IPS-18c (cell line): ENCODE results near the gene KIAA1217.

Experiments used
- H3K4me3 ChIP-seq: 2 replicates; pipeline ENCODE4 v1.7.0; 2013; ENCODE audit warnings: low read depth, mild to moderate bottlenecking, low read length, moderate library complexity; ENCODE audit not compliant: insufficient read depth
- H3K9me3 ChIP-seq: one replicate; pipeline ENCODE4 v1.6.1; 2013; ENCODE audit warnings: mild to moderate bottlenecking, low read length, moderate library complexity; ENCODE audit not compliant: control insufficient read depth, insufficient read depth

The KIAA1217 gene

GRCh38 chr10:24363070-24363469, 154.1 kb downstream of the KIAA1217 start:
- Histone ChIP-seq H3K9me3 (no peaks in the 10 kb centered on the region), H3K4me3 (no peak overlapping the region)

DNA sequence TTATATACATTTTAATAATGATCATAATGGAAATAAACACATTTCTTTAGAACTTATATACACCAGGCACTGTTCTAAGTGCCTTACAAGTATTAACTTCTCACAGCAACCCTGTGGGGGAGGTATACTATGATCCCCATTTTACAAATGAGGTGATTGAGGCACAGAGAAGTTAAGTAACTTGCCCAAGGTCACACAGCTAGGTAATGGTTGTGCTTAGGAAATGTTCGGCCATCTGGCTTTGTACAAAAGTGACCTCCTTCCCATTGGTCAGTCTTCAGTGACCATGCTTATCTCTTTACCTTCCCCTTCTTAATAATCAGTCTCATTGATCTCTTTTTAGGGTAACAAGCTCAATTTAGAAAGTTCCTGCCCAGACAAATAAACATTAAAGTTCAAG, 158.8 kb downstream of the KIAA1217 start:
- no peak overlapping the region for H3K4me3 ChIP-seq
- no peaks in the 10 kb centered on the region for H3K9me3 ChIP-seq

DNA sequence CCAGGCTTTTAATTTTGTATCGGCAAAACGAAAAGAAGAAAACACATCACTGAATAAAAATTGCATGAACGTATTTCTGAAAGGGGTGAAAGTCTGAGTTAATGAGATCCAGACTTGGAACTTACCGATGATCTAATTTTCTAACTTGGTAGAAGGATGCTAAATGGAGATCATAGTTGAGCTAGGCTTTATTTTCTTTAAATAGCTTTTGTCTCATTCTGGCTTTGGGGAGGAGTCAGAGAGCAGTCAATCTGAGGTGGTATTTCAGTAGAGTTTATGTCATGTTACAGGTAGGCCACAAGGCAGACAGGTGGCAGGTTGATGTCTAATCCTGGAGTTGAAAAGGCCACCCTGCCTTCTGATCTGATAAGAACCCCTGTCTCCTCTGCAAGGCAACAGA, 161.9 kb downstream of the KIAA1217 start:
- no peaks in the 10 kb centered on the region for H3K9me3 ChIP-seq

GRCh38 chr10:24371396-24371795, 162.5 kb downstream of the KIAA1217 start:
- Histone ChIP-seq H3K9me3 (no peaks in the 10 kb centered on the region), H3K4me3 (no peak overlapping the region)

More for the DNA sequence above, 161.9 kb downstream of the KIAA1217 start:
- no peak overlapping the region for H3K4me3 ChIP-seq

DNA sequence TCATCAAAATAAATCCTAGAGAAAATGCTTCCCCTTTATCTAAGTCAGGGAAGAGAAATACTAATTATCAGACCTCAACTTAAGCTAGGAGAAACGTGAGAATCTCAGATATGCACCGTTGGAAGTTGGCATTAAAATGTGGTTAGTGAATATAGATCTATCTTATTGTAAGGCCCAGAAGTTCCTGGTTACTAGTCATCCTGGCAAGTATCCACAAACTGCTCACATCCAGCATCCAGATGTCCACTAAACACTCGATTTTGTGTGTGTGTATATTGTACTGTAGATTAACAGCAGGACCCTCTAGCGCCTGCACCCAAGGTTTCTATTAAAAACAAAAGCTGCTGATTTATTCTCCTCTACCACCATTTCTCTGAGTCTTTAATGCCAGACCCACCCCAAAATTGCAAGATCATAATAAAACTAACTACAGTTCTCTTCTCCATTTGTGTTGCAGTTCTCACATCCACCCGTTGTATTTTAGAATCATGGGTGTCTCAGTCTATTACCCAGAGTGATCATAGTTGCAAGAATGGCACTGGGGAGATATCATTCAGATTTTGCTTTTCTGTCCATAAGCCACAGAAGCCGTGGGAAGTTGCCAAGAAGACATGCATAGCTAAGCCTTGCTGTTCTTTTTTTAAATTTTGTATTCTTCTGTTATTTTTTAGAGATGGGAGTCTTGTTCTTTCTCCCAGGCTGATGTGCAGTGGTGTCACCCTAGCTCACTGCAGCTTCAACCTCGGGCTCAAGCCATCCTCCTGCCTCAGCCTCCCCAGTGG, 165.4 kb downstream of the KIAA1217 start:
- H3K9me3 ChIP-seq, result no peaks in the 10 kb centered on the region
- H3K4me3 ChIP-seq, result no peak overlapping the region

- Histone ChIP-seq H3K4me3 (no peak overlapping the region), H3K9me3 (no peaks in the 10 kb centered on the region)
These were observed 166.6 kb downstream of the KIAA1217 start for GRCh38 chr10:24375510-24375909.

DNA sequence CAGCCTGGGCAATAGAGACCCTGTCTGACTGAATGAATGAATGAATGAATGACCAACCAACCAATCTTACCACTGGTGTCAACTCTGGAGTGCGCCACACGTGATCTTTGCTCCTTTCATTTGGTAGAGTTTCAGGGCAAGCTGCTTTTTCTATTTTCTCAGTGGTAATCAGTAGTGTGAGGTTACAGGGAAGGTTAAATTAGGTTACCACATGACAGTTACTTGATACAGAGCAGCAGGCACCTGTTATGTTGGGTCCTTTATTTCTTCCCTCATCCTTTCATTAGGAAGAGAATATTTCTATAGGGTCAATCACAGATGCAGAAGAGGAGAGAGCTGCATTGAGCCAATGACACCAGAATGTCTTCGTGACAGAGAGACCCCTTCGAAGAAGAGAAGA, 167.8 kb downstream of the KIAA1217 start:
- no peaks in the 10 kb centered on the region for H3K9me3 ChIP-seq

GRCh38 chr10:24378126-24378920, 169.4 kb downstream of the KIAA1217 start:
- Histone ChIP-seq H3K9me3 (no peaks in the 10 kb centered on the region), H3K4me3 (no peak overlapping the region)

More for the DNA sequence above, 167.8 kb downstream of the KIAA1217 start:
- no peak overlapping the region for H3K4me3 ChIP-seq

DNA sequence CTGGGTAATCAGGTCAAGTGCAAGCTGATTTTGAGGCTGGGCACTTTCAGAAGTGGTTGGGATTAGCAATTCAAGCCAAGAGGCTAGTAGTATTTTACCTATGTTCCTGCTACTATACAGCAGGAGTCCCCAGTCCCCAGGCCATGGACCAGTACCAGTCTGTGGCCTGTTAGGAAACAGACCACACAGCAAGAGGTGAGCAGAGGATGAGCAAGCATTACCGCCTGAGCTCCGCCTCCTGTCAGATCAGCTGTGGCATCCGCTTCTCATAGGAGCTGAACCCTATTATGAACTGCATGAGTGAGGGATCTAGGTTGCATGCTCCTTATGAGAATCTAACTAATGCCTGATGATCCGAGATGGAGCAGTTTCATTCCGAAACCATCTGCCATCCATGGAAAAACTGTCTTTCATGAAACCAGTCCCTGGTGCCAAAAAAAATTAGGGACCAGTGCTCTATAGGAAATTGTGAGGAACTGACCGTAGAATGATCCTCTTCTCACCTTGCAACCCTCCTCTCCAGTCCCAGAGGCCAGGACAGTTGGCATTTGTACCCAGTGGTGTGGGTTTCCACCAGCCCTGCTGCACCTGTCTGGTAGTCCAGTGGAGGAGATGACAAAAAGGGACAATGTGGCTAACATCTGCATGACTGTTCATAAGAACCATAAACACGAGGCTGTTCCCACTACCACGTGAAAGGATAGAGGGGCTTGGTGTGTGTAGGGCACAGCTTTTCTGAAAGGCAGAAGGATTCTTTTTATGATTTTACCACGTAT, 172.5 kb downstream of the KIAA1217 start:
- Histone ChIP-seq H3K9me3 (no peaks in the 10 kb centered on the region), H3K4me3 (no peak overlapping the region)

GRCh38 chr10:24382045-24382444, 173.1 kb downstream of the KIAA1217 start:
- H3K9me3 ChIP-seq, result no peaks in the 10 kb centered on the region
- H3K4me3 ChIP-seq, result no peak overlapping the region

DNA sequence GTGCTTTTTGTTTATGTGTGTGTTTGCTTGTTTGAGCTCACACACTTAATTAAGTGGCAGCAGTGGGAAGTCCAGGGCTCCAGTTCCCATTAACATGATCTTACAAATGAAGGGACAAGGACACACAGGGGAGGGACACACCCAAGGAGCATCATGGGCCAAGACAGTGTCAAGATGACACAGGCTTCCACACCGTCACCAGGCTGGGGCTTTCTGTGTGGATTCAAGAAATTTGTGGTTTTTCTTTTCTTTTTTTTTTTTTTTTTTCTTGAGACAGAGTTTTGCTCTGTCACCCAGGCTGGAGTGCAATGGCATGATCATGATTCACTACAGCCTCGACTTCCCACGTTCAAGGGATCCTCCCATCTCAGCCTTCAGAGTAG, 173.6 kb downstream of the KIAA1217 start:
- Histone ChIP-seq H3K9me3 (no peaks in the 10 kb centered on the region), H3K4me3 (no peak overlapping the region)

DNA sequence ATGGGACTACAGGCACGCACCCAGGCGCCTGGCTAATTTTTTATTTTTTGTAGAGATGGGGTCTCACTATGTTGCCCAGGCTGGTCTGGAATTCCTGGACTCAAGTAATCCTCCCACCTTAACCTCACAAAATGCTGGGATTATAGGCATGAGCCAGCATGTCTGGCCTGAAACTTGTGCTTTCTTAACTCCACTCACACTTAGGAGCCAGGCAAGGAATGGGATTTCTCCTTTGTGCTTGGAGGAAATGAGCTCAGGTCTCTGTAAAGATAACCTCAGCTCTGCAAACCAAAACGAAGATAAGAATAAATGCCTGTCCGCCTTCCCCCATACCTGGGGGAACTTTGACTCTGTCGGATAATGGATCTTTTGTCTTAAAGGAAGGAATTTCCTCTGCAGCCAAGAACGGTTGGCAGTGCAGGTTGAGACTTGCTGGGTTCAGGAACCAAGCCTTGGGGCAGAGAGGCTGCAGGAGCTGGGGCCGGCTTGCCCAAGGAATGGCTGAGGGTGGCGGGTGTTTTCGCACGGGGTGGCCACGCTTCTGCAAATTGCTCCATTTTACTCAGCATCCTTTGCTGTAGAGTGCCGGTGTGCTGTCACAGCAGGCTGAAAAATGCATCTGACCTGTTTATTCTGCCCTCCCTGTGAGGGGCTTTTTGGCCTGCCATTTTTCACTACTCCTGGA, 174.2 kb downstream of the KIAA1217 start:
- H3K4me3 ChIP-seq, result no peak overlapping the region
- H3K9me3 ChIP-seq, result no peaks in the 10 kb centered on the region

- H3K9me3 ChIP-seq, result no peaks in the 10 kb centered on the region
- no peak overlapping the region for H3K4me3 ChIP-seq
These were observed 174.8 kb downstream of the KIAA1217 start for GRCh38 chr10:24383681-24384106.

GRCh38 chr10:24384954-24385353, 176.0 kb downstream of the KIAA1217 start:
- H3K4me3 ChIP-seq, result no peak overlapping the region
- H3K9me3 ChIP-seq, result no peaks in the 10 kb centered on the region

DNA sequence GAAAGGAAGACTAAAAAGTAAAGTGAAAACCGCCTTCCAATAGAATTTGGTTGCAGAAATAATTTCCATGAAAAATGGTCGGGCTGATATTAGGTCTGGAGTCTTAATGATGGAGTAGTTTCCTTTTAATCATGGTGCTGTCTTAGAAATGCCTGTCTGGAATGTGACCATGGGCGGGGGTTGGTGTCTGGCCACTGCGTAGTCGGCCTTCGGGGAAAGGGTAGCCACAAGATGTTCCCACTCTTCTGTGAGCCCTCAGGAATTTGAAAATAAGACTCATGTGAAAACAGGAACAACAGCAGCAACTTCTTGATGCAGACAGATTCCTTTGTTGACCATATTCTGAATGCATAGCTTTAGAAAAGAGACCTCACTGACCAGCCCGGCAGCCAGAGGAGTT, 176.8 kb downstream of the KIAA1217 start:
- no peak overlapping the region for H3K4me3 ChIP-seq
- no peaks in the 10 kb centered on the region for H3K9me3 ChIP-seq

DNA sequence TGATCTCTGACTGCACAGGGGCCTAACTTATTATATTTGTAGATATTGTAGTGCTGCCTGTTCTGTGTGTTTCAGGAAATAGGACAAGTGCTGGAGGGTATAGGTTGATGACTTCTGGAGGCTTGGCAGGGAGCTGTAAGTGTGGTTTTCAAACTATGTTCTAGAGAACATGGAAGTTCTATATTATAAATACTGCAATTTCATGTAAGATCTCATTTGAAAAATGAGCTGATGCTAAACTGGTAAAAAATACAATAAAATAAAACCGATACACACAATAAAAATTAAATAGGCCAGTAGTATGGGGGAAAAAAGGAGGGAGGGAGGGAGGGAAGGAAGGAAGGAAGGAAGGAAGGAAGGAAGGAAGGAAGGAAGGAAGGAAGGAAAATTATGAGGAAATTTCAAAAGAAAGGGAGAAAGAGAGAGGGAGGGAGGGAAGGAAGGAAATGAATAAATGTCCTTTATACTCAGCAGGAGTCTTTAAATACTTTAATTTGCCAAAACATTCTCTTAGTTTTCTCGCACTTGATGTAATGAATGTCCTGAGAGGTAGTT, 181.3 kb downstream of the KIAA1217 start:
- H3K4me3 ChIP-seq, result no peak overlapping the region
- no peaks in the 10 kb centered on the region for H3K9me3 ChIP-seq

- no peak overlapping the region for H3K4me3 ChIP-seq
- H3K9me3 ChIP-seq, result no peaks in the 10 kb centered on the region
These were observed 181.8 kb downstream of the KIAA1217 start for GRCh38 chr10:24390746-24391145.
